ENCODE measurements around the gene COL24A1. TPM values are rescaled to one million over a fixed set of nuclear protein-coding genes. Genes with fewer than 3 reads are reported as not detected.

COL24A1 gene
- polyA plus RNA-seq, 1 donor (not counting 4 experiments of a cell fraction or from before 2014, with no cell fraction given) = not detected

GRCh38 chr1:86175756-86176155 is 19.2 kb upstream of the COL24A1 start:
- Histone ChIP-seq H2AFZ (ENCODE audit: control insufficient read depth, low read length) (no peak overlapping the region), H3K36me3 (ENCODE audit: control insufficient read depth in 2 of 2, extremely low read depth in 1 of 2, insufficient read depth in 2 of 2, low read length in 2 of 2) (no peaks in the 10 kb centered on the region), H3K9me1 (ENCODE audit: control insufficient read depth, extremely low read depth, insufficient read depth, low read length) (no peaks in the 10 kb centered on the region), H3K79me2 (ENCODE audit: control insufficient read depth, insufficient read depth, low read length) (no peaks in the 10 kb centered on the region), H3K4me3 (ENCODE audit: control insufficient read depth in 2 of 3, extremely low read depth in 1 of 3, insufficient read depth in 2 of 3, low read depth in 1 of 3, low read length in 3 of 3) (no peak overlapping the region), H3K27ac (ENCODE audit: control insufficient read depth, insufficient read depth, low read length) (no peak overlapping the region), H3K9me3 (ENCODE audit: control insufficient read depth, low read depth, low read length) (no peaks in the 10 kb centered on the region), H3K4me2 (ENCODE audit: control insufficient read depth, extremely low read depth, insufficient read depth, low read depth, low read length) (no peak overlapping the region), H3K9ac (ENCODE audit: control insufficient read depth, extremely low read depth, insufficient read depth, low read length) (no peak overlapping the region), H3K4me1 (ENCODE audit: control insufficient read depth, extremely low read depth, insufficient read depth, low read length) (no peaks in the 10 kb centered on the region), H3K27me3 (ENCODE audit: control insufficient read depth, extremely low read depth, insufficient read depth, low read length) (no peaks in the 10 kb centered on the region), H4K20me1 (ENCODE audit: control insufficient read depth, extremely low read depth, insufficient read depth, low read length) (no peaks in the 10 kb centered on the region)
- dilution Hi-C loops (cut with MboI; ENCODE audit: extremely low pct_ligation_motif_present, low sequenced_read_pairs) = no loop called here
- no peak for DNase-seq (ENCODE audit: low read depth, low spot score)
- no peak for TF ChIP-seq EZH2 (IDR thresholded peaks at IDR 0.05; ENCODE audit: low read length)
- no peak for TF ChIP-seq CTCF (optimal IDR thresholded peaks at IDR 0.05 in 1 of 3, IDR thresholded peaks at IDR 0.05 in 1 of 3, conservative IDR thresholded peaks at IDR 0.05 in 1 of 3; ENCODE audit: extremely low read depth in 1 of 3, insufficient read depth in 2 of 3, low read length in 3 of 3)
- no peak for FAIRE-seq

GRCh38 chr1:86169625-86170024 is 13.1 kb upstream of the COL24A1 start:
- dilution Hi-C loops (cut with MboI; ENCODE audit: extremely low pct_ligation_motif_present, low sequenced_read_pairs) = no loop called here
- FAIRE-seq (no peak), DNase-seq (ENCODE audit: low read depth, low spot score) (no peak)
- no peaks in the 10 kb centered on the region for H3K9me3 ChIP-seq (ENCODE audit: control insufficient read depth, low read depth, low read length)
- no peak overlapping the region for H3K9ac ChIP-seq (ENCODE audit: control insufficient read depth, extremely low read depth, insufficient read depth, low read length)
- H3K4me3 ChIP-seq (ENCODE audit: control insufficient read depth in 2 of 3, extremely low read depth in 1 of 3, insufficient read depth in 2 of 3, low read depth in 1 of 3, low read length in 3 of 3) = no peak overlapping the region
- H4K20me1 ChIP-seq (ENCODE audit: control insufficient read depth, extremely low read depth, insufficient read depth, low read length) = no peaks in the 10 kb centered on the region
- H3K27me3 ChIP-seq (ENCODE audit: control insufficient read depth, extremely low read depth, insufficient read depth, low read length) = no peaks in the 10 kb centered on the region
- H3K79me2 ChIP-seq (ENCODE audit: control insufficient read depth, insufficient read depth, low read length) = no peaks in the 10 kb centered on the region
- no peak overlapping the region for H3K4me2 ChIP-seq (ENCODE audit: control insufficient read depth, extremely low read depth, insufficient read depth, low read depth, low read length)
- H3K4me1 ChIP-seq (ENCODE audit: control insufficient read depth, extremely low read depth, insufficient read depth, low read length) = no peaks in the 10 kb centered on the region
- TF ChIP-seq CTCF (optimal IDR thresholded peaks at IDR 0.05 in 1 of 3, IDR thresholded peaks at IDR 0.05 in 1 of 3, conservative IDR thresholded peaks at IDR 0.05 in 1 of 3; ENCODE audit: extremely low read depth in 1 of 3, insufficient read depth in 2 of 3, low read length in 3 of 3) = peak in 1 of 3 experiments; percentile 17
- TF ChIP-seq EZH2 (IDR thresholded peaks at IDR 0.05; ENCODE audit: low read length) = no peak
- no peaks in the 10 kb centered on the region for H3K9me1 ChIP-seq (ENCODE audit: control insufficient read depth, extremely low read depth, insufficient read depth, low read length)
- no peak overlapping the region for H3K27ac ChIP-seq (ENCODE audit: control insufficient read depth, insufficient read depth, low read length)
- no peaks in the 10 kb centered on the region for H3K36me3 ChIP-seq (ENCODE audit: control insufficient read depth in 2 of 2, extremely low read depth in 1 of 2, insufficient read depth in 2 of 2, low read length in 2 of 2)
- H2AFZ ChIP-seq (ENCODE audit: control insufficient read depth, low read length) = no peak overlapping the region

All from keratinocyte (primary cell).